Lung (tissue), 12 donors: Measurements from ENCODE around the gene MAN1B1. TPM values are rescaled to one million over a fixed set of nuclear protein-coding genes. Genes with fewer than 3 reads are reported as not detected.
A peak's percentile ranks its signal among the peaks of the same experiment; 100 is the strongest.

ENCODE experiments used
- ATAC-seq: fragments of 200-7000 bp; cut with Tn5 transposase; one replicate; pipeline ENCODE4 v1.9.1; 2020; ENCODE audit warnings: moderate number of reproducible peaks; ENCODE audit not compliant: insufficient read depth, low FRiP score
- DNase-seq, 3 donors: peaks; one replicate each; pipeline ENCODE4 v3.0.0-alpha.2; 2013 to 2017
- H3K27ac ChIP-seq, 2 donors: one replicate each; pipeline ENCODE4 v1.5.1; 2013; ENCODE audit warnings: mild to moderate bottlenecking in 2 of 2, moderate library complexity in 2 of 2, control low read depth in 1 of 2, inconsistent platforms in 1 of 2, low read depth in 1 of 2, low read length in 1 of 2
- H3K27me3 ChIP-seq, 3 donors: one replicate each; pipeline ENCODE4 v1.5.1; 2013; ENCODE audit warnings: low read length in 2 of 3; ENCODE audit not compliant: control insufficient read depth in 3 of 3, insufficient read depth in 3 of 3
- H3K36me3 ChIP-seq, 4 donors: one replicate each; pipeline ENCODE4 v1.5.1; 2013; ENCODE audit warnings: low read length in 4 of 4, mild to moderate bottlenecking in 1 of 4, moderate library complexity in 1 of 4; ENCODE audit not compliant: control insufficient read depth in 4 of 4, insufficient read depth in 4 of 4
- H3K4me1 ChIP-seq, 5 donors: one replicate each; pipeline ENCODE4 v1.5.1; 2013; ENCODE audit warnings: low read length in 5 of 5, mild to moderate bottlenecking in 2 of 5, moderate library complexity in 1 of 5; ENCODE audit not compliant: control insufficient read depth in 5 of 5, insufficient read depth in 5 of 5
- H3K4me3 ChIP-seq: one replicate; pipeline ENCODE4 v1.5.1; 2013; ENCODE audit warnings: mild to moderate bottlenecking, control low read depth, moderate library complexity
- H3K9ac ChIP-seq, 2 donors: one replicate each; pipeline ENCODE4 v1.5.1; 2013; ENCODE audit warnings: low read length in 2 of 2, control low read depth in 1 of 2; ENCODE audit not compliant: insufficient read depth in 1 of 2
- H3K9me3 ChIP-seq, 4 donors: one replicate each; pipeline ENCODE4 v1.5.1; 2013; ENCODE audit warnings: low read length in 3 of 4, mild to moderate bottlenecking in 1 of 4, moderate library complexity in 1 of 4; ENCODE audit not compliant: control insufficient read depth in 4 of 4, insufficient read depth in 3 of 4
- WGBS, 2 donors: extraction: QIAGEN DNeasy Blood & Tissue Kit; methylation state at CpG; one replicate each; pipeline ENCODE4 v1.1.7; 2013; 5-methylcytosine and 5-hydroxymethylcytosine counted together
- polyA plus RNA-seq, 2 donors: library from polyadenylated mRNA; stranded (reverse); fragments of 200-250 nt; gene quantifications; one replicate each; pipeline ENCODE4 v1.2.1, GENCODE V29; 2013
- total RNA-seq, 2 donors: library from RNA; depleted of rRNA in 1 of 2; stranded (reverse); fragments of >200 nt in 1 of 2; gene quantifications; one replicate each; pipeline ENCODE4 v1.2.1, GENCODE V29; 2014 to 2021
- TF ChIP-seq, protein P1 (sequence below): IDR thresholded peaks from 2 replicates; pipeline ENCODE4 v1.5.1; 2012; ENCODE audit warnings: mild to moderate bottlenecking; ENCODE audit errors: control extremely low read depth, extremely low read depth
- donor health status: control.
- donor health status: control.
- donor health status: Bipolar disorder and iron deficiency.
- donor health status: healthy.
- donor health status: DM: yes; HTN: yes; CAD: no.

Gene MAN1B1
- total and polyA plus RNA-seq, 4 donors, result 40.3 to 70.9 (median 56.8) TPM

GRCh38 chr9:137067860-137068538, 18.8 kb upstream of the MAN1B1 start:
- no peak overlapping the region for H3K4me3 ChIP-seq
- no peaks in the 10 kb centered on the region for H3K27me3 ChIP-seq
- WGBS, 2 donors, result 55 to 57% methylated on average over 12 of the region's 12 CpGs
- H3K9ac ChIP-seq, result no peak overlapping the region
- no peaks in the 10 kb centered on the region for H3K36me3 ChIP-seq
- H3K9me3 ChIP-seq, result no peaks in the 10 kb centered on the region
- ATAC-seq, result no peak
- TF ChIP-seq, protein P1, sequence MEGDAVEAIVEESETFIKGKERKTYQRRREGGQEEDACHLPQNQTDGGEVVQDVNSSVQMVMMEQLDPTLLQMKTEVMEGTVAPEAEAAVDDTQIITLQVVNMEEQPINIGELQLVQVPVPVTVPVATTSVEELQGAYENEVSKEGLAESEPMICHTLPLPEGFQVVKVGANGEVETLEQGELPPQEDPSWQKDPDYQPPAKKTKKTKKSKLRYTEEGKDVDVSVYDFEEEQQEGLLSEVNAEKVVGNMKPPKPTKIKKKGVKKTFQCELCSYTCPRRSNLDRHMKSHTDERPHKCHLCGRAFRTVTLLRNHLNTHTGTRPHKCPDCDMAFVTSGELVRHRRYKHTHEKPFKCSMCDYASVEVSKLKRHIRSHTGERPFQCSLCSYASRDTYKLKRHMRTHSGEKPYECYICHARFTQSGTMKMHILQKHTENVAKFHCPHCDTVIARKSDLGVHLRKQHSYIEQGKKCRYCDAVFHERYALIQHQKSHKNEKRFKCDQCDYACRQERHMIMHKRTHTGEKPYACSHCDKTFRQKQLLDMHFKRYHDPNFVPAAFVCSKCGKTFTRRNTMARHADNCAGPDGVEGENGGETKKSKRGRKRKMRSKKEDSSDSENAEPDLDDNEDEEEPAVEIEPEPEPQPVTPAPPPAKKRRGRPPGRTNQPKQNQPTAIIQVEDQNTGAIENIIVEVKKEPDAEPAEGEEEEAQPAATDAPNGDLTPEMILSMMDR, result peak; percentile 79
- H3K4me1 ChIP-seq, result peaks cover 0 to 23% (median 2%) of the 10 kb centered on the region in 5 donors
- peak; percentile 77 to 81 (median 77) for DNase-seq
- no peak overlapping the region for H3K27ac ChIP-seq

DNA sequence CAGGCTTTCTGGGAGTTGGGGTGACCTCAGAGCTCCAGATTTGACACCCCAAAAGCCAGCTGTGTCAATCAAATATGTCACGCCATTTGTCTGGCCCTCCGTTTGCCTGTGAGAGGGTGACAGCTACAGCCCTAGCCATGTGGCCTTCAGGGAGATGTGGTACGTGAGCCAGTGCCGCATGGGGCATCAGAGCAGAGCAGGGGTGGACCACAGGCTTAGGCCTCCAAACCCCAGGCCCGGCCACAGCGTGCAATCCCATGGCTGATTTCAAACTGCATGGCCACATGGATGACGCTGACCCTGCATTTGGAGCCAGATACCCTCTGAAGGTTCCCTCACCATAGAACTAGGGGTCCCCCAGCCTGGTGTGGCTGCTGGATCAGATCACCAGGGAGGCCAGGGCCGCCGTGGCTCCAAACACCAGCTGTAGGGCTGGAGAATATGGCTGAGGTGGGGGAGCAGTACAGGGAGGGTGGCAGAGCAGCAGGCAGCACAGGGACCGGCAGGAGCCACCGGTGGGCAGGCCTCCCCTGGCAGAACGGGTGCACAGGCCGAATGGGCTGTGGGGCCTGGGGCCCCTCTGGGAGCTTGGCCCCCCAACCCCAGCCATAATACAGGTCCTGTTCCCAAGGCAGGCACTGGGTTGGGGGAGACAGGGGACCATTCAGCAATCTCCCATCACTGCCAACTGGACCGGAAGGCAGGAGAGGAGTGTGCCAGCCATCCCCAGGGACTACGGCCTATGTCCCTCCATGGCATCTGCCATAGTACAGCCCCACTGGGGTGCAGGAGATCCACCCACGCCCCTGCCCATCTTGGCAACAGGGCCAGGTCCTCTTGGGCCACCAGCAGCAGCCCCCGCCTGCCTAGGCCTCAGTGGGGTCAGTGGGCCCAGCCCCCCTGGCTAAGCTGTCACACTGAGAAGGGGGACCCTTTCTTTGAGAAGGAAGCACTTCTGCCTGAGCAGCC, 18.0 kb upstream of the MAN1B1 start:
- no peak for DNase-seq
- 91 to 94% methylated on average over 16 to 17 of the region's 17 CpGs for WGBS, 2 donors
- no peaks in the 10 kb centered on the region for H3K9me3 ChIP-seq
- no peak for ATAC-seq
- no peaks in the 10 kb centered on the region for H3K36me3 ChIP-seq
- peaks cover 0 to 23% (median 0%) of the 10 kb centered on the region in 5 donors for H3K4me1 ChIP-seq
- no peaks in the 10 kb centered on the region for H3K27me3 ChIP-seq
- no peak overlapping the region for H3K4me3 ChIP-seq
- H3K27ac ChIP-seq, result no peak overlapping the region
- TF ChIP-seq, protein P1, result no peak
- H3K9ac ChIP-seq, result no peak overlapping the region

DNA sequence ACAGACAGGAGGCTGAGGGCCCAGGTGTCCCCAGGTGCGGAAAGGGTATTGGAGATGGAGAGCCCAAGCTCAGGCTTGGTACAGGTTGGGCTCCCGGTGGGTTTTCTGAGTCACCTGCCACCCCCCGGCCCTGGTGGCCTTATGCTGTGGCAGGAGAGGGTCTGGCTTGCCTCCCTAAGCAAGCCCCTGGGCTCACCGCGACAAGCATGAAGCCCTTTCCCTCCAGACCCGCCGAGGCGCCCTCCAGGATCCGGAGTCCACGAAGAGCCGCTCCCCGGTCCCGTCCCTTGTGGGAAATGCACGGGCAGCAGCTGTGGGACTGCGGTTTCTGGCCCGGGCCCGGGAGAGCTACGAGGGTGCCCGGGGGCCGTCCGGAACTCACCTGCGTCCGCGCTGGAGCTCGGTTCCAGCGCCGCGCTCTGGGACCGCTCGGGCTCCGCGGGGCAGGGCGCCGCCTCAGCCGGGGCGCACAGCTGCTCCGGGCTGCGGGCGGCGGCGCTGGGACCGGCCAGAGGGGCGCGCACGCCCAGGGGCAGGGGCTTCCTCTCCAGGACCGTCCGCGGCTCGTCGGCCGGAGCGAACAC, 17.2 kb upstream of the MAN1B1 start:
- Histone ChIP-seq H3K4me1 (peaks cover 0 to 23% (median 0%) of the 10 kb centered on the region in 5 donors), H3K36me3 (no peaks in the 10 kb centered on the region), H3K9ac (no peak overlapping the region), H3K27me3 (no peaks in the 10 kb centered on the region), H3K4me3 (no peak overlapping the region), H3K27ac (no peak overlapping the region), H3K9me3 (no peaks in the 10 kb centered on the region)
- TF ChIP-seq, protein P1, result no peak
- DNase-seq (no peak), ATAC-seq (no peak)
- WGBS, 2 donors, result 6 to 9% methylated on average over 33 to 52 of the region's 52 CpGs
